Loucy (cell line): ENCODE measurements around the gene ABCB11.

Experiments
- H2AFZ ChIP-seq: fragments of 200-600 bp; sonication (generic); 2 replicates; pipeline ENCODE4 v1.6.0; 2016; ENCODE audit warnings: antibody characterized with exemption, mild to moderate bottlenecking, low read length, moderate library complexity
- H3F3A ChIP-seq: fragments of 200-600 bp; 2 replicates; pipeline ENCODE4 v1.6.0; 2016; ENCODE audit warnings: antibody characterized with exemption, low read depth, mild to moderate bottlenecking
- H3K27me3 ChIP-seq: fragments of 200-600 bp; sonication (generic); 2 replicates; pipeline ENCODE4 v1.6.1; 2014; ENCODE audit warnings: low read length, mild to moderate bottlenecking; ENCODE audit not compliant: insufficient read depth, poor library complexity, severe bottlenecking
- H3K36me3 ChIP-seq: fragments of 200-600 bp; sonication (generic); 2 replicates; pipeline ENCODE4 v1.6.1; 2016; ENCODE audit warnings: low read length; ENCODE audit not compliant: insufficient read depth
- H3K4me1 ChIP-seq: fragments of 200-600 bp; sonication (generic); 2 replicates; pipeline ENCODE4 v1.5.1; 2014; ENCODE audit warnings: low read length, mild to moderate bottlenecking; ENCODE audit not compliant: insufficient read depth, poor library complexity, severe bottlenecking
- H3K4me2 ChIP-seq: fragments of 200-600 bp; sonication (generic); 2 replicates; pipeline ENCODE4 v1.6.0; 2014; ENCODE audit warnings: antibody characterized with exemption, low read length, low read depth, mild to moderate bottlenecking; ENCODE audit not compliant: poor library complexity, severe bottlenecking
- H3K4me3 ChIP-seq: fragments of 200-600 bp; sonication (generic); 2 replicates; pipeline ENCODE4 v1.5.1; 2014; ENCODE audit warnings: low read length, mild to moderate bottlenecking, mixed read lengths; ENCODE audit not compliant: poor library complexity, severe bottlenecking
- H3K79me2 ChIP-seq: fragments of 200-600 bp; sonication (generic); 2 replicates; pipeline ENCODE4 v1.6.1; 2014; ENCODE audit warnings: low read length; ENCODE audit not compliant: insufficient read depth
- H3K9ac ChIP-seq: fragments of 200-600 bp; sonication (generic); 2 replicates; pipeline ENCODE4 v1.6.0; 2014; ENCODE audit warnings: mild to moderate bottlenecking, low read depth, low read length, moderate library complexity; ENCODE audit not compliant: poor library complexity, severe bottlenecking
- H3K9me2 ChIP-seq: fragments of 200-600 bp; sonication (generic); replicated peaks from 2 replicates; pipeline ENCODE4 v1.6.1; 2016; ENCODE audit warnings: low read depth, low read length, mixed read lengths
- H3K9me3 ChIP-seq: fragments of 200-600 bp; sonication (generic); 2 replicates; pipeline ENCODE4 v1.6.1; 2014; ENCODE audit warnings: mild to moderate bottlenecking, antibody characterized with exemption, low read length, low read depth; ENCODE audit not compliant: insufficient read depth
- H4K20me1 ChIP-seq: fragments of 200-600 bp; sonication (generic); 2 replicates; pipeline ENCODE4 v1.6.0; 2014; ENCODE audit warnings: antibody characterized with exemption, low read length, mild to moderate bottlenecking; ENCODE audit not compliant: insufficient read depth, poor library complexity, severe bottlenecking
- CTCF ChIP-seq: fragments of 200-600 bp; sonication (generic); conservative IDR thresholded peaks from 2 replicates; pipeline ENCODE4 v1.5.1; 2014; ENCODE audit warnings: mild to moderate bottlenecking, antibody characterized with exemption, low read length
- EZH2phosphoT487 ChIP-seq: fragments of 200-600 bp; IDR thresholded peaks from 2 replicates; pipeline ENCODE4 v1.6.1; 2018; ENCODE audit warnings: antibody characterized with exemption, mild to moderate bottlenecking, moderate library complexity, borderline replicate concordance

The ABCB11 gene

GRCh38 chr2:168969865-168970264 is 61.3 kb downstream of the ABCB11 start:
- no peak overlapping the region for H2AFZ ChIP-seq
- no peaks in the 10 kb centered on the region for H3K79me2 ChIP-seq
- H3K9ac ChIP-seq, result no peak overlapping the region
- H3F3A ChIP-seq, result peaks cover 1% of the 10 kb centered on the region; the same call in 1 of the 2 replicates
- H3K9me3 ChIP-seq, result no peaks in the 10 kb centered on the region
- peaks cover 43% of the 10 kb centered on the region for H3K4me1 ChIP-seq
- TF ChIP-seq EZH2phosphoT487 (no peak), CTCF (no peak)
- H3K27me3 ChIP-seq, result no peaks in the 10 kb centered on the region
- no peak overlapping the region for H3K4me2 ChIP-seq
- no peaks in the 10 kb centered on the region for H4K20me1 ChIP-seq
- H3K36me3 ChIP-seq, result no peaks in the 10 kb centered on the region
- no peak overlapping the region for H3K4me3 ChIP-seq
- H3K9me2 ChIP-seq, result no peaks in the 10 kb centered on the region

- no peaks in the 10 kb centered on the region for H3K9me2 ChIP-seq
- H3K4me1 ChIP-seq, result peaks cover 58% of the 10 kb centered on the region
- TF ChIP-seq CTCF (no peak), EZH2phosphoT487 (no peak)
- no peaks in the 10 kb centered on the region for H3K27me3 ChIP-seq
- peaks cover 3% of the 10 kb centered on the region; the same call in 1 of the 2 replicates for H3F3A ChIP-seq
- H3K36me3 ChIP-seq, result no peaks in the 10 kb centered on the region
- no peaks in the 10 kb centered on the region for H4K20me1 ChIP-seq
- no peak overlapping the region for H3K9ac ChIP-seq
- H3K79me2 ChIP-seq, result no peaks in the 10 kb centered on the region
- H3K9me3 ChIP-seq, result no peaks in the 10 kb centered on the region
- 0 out of 2 replicates have a peak overlapping the region, but pooled peaks have one; percentile 26 for H2AFZ ChIP-seq
- H3K4me3 ChIP-seq, result no peak overlapping the region
- H3K4me2 ChIP-seq, result peak overlapping the region; percentile 36
These were observed 62.8 kb downstream of the ABCB11 start for GRCh38 chr2:168968342-168968741.

GRCh38 chr2:168964251-168964807 is 66.8 kb downstream of the ABCB11 start:
- H3K9me2 ChIP-seq, result no peaks in the 10 kb centered on the region
- H3K36me3 ChIP-seq, result no peaks in the 10 kb centered on the region
- no peaks in the 10 kb centered on the region for H4K20me1 ChIP-seq
- H3K79me2 ChIP-seq, result no peaks in the 10 kb centered on the region
- H3K4me1 ChIP-seq, result peaks cover 71% of the 10 kb centered on the region
- H3F3A ChIP-seq, result peaks cover 3% of the 10 kb centered on the region; the same call in 1 of the 2 replicates
- peak overlapping the region; percentile 16 for H3K4me3 ChIP-seq
- peak overlapping the region; percentile 59 for H3K4me2 ChIP-seq
- H3K9ac ChIP-seq, result no peak overlapping the region
- no peaks in the 10 kb centered on the region for H3K9me3 ChIP-seq
- no peaks in the 10 kb centered on the region for H3K27me3 ChIP-seq
- TF ChIP-seq CTCF, result no peak
- TF ChIP-seq EZH2phosphoT487, result no peak
- no peak overlapping the region for H2AFZ ChIP-seq
